Activated CD4-positive, CD25-positive, alpha-beta regulatory T cell treated with anti-CD3 and anti-CD28 coated beads, Interleukin-2, amount 50 U/mL, for 16 hours (primary cell): ENCODE data around the gene SLC25A24.

Source experiments
- DNase-seq: peaks from one replicate; pipeline ENCODE4 v3.0.0-alpha.2; 2020; ENCODE audit warnings: low read depth, low spot score

The SLC25A24 gene

DNA sequence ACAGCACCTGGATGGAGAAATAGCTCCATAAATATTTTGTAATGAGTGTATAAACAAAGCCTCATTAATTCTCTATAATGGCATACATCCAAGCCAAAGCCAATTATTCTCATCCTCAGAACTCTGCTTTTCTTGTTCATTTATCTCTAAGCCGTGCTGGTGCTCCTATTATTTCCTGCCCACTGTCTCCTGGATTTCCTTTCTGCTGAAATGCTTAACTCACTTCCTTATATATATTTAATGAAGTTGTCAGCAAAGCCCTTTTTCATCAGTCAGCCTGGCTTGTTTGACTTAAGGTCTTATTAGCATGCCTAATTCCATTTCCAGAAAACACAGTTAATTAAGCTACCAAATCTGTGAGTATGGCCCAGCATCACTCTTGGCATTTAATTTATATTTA is 93.4 kb downstream of the SLC25A24 start:
- no peak for DNase-seq

DNA sequence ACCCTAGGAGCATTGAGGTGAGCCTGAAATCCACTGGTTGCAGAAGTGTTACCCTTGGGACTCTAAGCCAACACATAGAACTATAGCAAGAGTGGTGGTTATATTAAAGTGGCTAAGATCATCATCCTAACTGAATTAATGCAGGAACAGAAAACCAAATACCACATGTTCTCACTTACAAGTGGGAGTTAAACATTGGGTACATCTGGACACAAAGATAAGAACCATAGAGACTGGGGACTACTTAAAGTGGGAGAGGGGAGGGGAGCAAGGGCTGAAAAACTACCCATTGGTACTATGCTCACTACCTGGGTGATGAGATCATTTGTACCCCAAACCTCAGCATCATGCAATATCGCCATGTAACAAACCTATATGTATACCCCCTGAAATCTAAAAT is 100.0 kb downstream of the SLC25A24 start:
- no peak for DNase-seq

- DNase-seq: no peak
These were observed 103.1 kb downstream of the SLC25A24 start for GRCh38 chr1:108097018-108097417.

- DNase-seq: no peak
These were observed 104.1 kb downstream of the SLC25A24 start for GRCh38 chr1:108096089-108096488.

GRCh38 chr1:108089477-108089876 is 110.7 kb downstream of the SLC25A24 start:
- no peak for DNase-seq

GRCh38 chr1:108085628-108086027 is 114.5 kb downstream of the SLC25A24 start:
- DNase-seq: no peak

GRCh38 chr1:108084866-108085477 is 115.2 kb downstream of the SLC25A24 start:
- no peak for DNase-seq
